GOT3 (cell line): ENCODE results near the gene ZIC5.

Experiments
- DNase-seq: peaks from one replicate; lab custom pipeline; 2025; ENCODE audit warnings: mixed read lengths; lab: John Stamatoyannopoulos, UW

Gene ZIC5

GRCh38 chr13:99987154-99988019 lies 15.8 kb upstream of the ZIC5 start:
- no peak for DNase-seq

GRCh38 chr13:99986741-99987140 lies 15.2 kb upstream of the ZIC5 start:
- no peak for DNase-seq

- DNase-seq, result no peak
Observed at GRCh38 chr13:99985886-99986527, 14.4 kb upstream of the ZIC5 start.

DNA sequence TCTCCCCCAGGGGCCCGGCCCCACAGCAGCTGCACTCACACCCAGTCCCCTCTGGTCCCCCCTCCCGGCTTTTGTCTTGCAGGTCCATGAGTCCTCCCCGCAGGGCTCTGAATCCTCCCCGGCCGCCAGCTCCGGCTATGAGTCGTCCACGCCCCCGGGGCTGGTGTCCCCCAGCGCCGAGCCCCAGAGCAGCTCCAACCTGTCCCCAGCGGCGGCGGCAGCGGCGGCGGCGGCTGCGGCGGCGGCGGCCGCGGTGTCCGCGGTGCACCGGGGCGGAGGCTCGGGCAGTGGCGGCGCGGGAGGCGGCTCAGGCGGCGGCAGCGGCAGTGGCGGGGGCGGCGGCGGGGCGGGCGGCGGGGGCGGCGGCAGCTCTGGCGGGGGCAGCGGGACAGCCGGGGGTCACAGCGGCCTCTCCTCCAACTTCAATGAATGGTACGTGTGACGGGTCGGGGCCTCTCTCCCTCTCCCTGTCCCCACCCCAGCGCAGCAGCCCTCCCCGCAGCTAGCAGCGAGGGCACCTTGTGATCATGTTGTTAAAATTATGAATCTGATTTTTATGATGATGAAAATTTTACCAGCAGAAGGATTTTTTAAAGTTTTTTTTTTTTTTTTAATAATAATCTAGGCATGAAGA lies 13.8 kb upstream of the ZIC5 start:
- DNase-seq, result no peak

DNA sequence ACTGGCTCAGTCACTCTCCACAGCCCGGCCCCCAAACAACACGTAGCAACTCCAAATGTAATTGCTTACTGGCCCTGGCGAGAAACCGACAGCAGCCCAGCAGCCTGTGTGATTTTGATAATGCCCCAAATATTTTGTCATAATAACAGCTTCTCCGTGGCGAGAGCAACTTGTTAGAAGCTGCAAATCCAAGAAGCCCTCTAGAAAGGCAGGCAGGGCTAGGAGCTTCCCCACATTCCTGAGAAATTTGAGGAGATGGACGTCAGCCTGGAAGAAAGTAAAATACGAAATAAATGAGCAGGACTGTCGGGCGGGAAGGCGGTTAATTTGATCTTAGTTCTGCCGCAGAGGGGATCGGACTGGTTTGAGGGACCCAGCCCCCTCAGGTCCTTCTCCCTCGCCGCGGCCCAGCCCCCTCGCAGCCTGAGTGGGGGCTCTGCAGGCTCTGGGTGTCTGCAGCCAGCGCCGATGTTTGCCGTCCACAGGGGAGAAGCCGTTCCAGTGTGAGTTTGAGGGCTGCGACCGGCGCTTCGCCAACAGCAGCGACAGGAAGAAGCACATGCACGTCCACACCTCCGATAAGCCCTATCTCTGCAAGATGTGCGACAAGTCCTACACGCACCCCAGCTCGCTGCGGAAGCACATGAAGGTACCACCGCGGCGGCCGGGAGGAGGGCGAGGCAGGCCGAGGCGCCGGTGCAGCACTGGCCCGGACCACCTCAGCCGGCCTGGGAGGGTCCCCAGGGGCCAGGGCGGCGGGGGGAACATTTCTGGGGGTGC lies 13.1 kb upstream of the ZIC5 start:
- no peak for DNase-seq

- no peak for DNase-seq
Observed at GRCh38 chr13:99983499-99984401, 12.2 kb upstream of the ZIC5 start.

DNA sequence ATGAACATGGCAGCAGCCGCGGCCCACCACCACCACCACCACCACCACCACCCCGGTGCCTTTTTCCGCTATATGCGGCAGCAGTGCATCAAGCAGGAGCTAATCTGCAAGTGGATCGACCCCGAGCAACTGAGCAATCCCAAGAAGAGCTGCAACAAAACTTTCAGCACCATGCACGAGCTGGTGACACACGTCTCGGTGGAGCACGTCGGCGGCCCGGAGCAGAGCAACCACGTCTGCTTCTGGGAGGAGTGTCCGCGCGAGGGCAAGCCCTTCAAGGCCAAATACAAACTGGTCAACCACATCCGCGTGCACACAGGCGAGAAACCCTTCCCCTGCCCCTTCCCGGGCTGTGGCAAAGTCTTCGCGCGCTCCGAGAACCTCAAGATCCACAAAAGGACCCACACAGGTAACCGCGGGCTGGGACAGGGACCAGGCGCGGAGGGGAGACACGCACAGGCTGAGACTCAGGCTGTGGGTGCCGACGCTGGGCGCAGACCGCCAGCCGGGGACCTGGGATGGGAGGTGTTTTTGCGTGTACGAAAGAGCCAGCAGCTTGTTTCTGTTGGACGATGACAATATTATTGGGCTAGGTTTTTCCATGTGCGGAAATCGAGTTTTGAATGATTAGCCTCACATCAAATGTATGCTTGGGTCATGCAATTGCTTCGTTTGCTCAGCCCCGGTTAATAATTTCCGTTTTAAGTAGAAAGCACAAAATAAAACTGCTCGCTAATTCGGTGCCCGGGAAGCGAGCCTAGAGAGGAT lies 11.3 kb upstream of the ZIC5 start:
- DNase-seq, result no peak

DNA sequence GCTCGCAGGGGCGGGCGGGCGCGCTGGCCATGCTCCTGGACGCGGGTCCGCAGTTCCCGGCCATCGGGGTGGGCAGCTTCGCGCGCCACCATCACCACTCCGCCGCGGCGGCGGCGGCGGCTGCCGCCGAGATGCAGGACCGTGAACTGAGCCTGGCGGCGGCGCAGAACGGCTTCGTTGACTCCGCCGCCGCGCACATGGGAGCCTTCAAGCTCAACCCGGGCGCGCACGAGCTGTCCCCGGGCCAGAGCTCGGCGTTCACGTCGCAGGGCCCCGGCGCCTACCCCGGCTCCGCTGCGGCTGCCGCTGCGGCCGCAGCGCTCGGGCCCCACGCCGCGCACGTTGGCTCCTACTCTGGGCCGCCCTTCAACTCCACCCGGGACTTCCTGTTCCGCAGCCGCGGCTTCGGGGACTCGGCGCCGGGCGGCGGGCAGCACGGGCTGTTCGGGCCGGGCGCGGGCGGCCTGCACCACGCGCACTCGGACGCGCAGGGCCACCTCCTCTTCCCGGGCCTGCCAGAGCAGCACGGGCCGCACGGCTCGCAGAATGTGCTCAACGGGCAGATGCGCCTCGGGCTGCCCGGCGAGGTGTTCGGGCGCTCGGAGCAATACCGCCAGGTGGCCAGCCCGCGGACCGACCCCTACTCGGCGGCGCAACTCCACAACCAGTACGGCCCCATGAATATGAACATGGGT lies 10.6 kb upstream of the ZIC5 start:
- DNase-seq, result no peak

GRCh38 chr13:99981735-99982035 lies 10.1 kb upstream of the ZIC5 start, which contains the start of gene ZIC2:
Gene ZIC2, plus strand, starts transcription at chr13:99981784. Its CDS starts 281 bp downstream, at chr13:99982065.
- DNase-seq, result no peak

DNA sequence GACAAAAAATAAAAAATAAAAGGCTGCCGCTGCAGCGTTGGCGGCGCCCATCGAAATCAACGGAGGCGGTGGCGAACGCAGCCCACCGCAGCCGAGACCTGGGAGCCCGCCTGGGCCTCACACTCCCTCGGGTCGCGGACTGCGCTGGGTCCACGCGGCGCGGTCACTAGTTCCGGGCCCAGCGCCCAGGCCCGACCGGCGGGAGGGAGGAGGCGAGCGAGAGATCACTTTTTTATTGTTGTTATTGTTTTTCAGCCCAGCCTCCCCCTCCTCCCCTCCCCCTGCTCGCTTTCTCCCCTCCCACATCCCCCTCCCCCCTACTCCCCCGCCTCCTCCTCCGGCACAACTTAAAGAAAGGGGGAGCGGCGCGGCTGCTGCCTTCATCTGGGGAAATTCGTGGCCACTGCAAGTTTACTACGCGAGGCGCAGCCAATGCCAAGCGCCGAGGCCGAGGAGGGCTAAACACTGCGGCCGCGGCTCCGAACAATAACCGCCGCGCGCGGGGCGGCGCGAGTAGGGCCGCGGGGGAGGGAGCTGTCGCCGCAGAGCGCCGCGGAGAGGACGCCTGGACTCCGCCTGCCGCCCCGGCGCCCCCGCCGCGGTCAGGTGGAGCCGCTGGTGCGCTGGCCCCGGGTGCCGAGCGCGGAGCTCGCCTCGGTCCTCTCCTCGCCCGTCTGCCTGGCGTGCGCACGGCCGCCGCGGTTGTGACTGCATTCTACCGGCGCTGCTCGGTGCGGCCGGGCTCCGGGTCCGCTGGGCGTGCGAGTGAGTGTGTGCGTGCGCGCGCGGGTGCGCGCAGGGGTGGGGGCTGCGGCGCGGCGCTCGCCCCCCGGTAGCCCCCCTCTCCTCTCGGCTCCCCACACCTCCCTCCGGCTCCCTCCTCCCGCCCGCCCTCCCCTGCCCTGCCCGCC lies 9.5 kb upstream of the ZIC5 start:
- no peak for DNase-seq

DNA sequence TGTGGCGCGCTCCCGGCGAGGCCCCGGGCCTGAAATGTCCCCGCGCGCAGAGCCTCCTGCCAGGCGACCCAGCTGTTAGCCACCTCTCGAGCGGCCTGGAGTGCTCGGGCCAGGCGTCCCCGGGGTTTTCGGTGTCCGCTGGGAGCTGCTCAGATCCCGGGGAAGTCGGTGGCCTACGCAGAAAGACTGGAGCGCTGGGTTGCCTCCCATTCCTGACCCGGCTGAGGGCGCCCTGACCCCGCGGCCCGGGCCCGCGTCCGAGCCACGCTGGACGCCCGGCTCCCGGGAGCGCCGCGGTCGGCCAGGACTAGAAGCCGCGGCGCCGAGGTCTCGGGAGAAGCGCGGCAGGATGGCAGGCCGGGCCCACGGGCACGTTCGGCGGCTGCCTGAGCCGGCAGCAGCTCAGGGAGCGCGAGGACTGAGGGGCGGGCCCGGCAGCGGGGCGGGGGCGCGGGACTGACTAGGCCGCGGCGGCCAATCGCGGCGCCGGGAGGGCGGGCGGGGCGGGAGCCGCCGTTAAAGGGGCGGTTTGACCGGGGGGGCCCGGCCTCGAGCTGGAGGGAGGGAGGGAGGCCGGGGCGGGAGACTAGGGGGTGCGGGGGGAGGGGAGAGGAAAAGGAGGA lies 8.7 kb upstream of the ZIC5 start:
- DNase-seq, result no peak

DNA sequence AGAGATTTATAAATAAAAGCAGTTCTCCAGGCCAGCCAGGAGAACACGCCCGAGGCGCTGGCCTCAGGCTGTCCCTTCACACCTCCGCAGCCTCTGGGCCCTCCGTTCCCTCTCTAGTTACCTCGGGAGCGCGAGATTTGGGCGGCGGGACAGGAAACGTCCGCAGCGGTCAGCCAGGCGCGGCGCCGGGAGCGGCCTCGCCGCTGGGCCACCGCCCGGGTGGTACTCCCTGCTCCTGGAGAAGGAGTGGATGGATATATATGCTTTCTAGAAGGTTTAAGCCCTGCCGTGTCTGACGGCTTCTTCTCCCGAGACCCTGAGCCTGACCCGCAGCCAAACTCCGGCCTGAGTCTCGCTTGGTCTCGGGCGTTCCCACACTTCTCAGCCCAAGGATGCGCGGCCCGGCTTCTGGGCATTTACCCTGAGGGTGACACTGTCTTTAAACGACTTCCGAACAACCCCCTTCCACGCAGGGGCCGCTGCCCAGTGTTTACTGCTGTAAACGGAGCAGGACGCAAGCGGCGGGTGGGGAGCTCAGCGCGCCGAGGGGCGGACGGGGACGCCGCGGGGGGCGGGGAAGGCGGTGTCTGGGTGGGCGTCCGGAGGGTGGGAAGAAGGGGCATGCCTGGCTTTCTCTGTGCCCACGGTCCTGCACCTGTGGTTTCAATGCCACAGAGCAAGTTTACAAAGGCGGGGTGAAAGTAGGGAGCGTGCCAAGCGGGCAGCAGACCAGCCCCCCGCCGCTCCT lies 8.1 kb upstream of the ZIC5 start:
- DNase-seq, result no peak

GRCh38 chr13:99978799-99979452 lies 7.4 kb upstream of the ZIC5 start:
- DNase-seq, result no peak

DNA sequence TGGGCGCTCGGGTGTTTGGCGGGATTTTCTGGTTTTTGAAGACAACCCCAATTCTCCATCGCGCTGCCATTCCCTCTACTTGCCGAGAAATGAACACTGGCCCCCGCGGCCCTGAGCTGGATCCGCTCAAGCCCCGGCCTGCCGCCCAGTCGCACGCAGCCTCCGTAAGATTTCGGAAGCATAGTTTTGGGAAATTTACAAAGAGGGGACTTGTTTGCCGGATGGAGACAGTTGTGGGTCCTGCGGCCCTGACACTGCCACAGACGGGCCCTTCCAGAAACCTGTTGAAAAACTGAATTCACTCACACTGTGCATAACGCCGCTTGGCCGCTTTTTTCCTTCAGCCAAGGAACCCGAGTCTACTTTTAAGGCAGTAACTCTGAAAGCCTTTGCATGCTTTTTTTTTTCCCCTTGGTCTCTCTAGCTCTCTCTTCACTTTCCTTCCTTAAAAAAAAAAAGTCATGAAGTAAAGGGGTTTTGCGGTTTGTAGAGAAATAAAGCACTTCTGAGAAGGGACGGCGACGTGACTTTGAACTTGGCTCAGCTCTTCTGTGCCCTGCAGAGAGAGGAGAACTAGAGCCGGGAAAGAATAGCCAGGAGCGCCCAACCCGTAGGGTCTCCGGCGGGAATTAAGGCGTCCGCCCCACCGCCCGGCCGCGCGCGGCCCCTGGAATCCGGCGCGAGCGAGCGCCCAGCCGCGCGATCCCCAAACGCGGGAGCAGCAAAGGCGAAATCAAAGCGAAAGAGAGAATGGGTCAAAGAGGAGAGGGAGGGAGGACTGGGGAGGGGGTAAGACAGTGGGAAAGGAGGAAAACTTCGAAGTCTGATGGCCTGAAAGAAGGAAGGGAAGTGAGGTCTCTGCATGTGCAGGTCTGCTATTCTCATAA lies 6.6 kb upstream of the ZIC5 start:
- no peak for DNase-seq

DNA sequence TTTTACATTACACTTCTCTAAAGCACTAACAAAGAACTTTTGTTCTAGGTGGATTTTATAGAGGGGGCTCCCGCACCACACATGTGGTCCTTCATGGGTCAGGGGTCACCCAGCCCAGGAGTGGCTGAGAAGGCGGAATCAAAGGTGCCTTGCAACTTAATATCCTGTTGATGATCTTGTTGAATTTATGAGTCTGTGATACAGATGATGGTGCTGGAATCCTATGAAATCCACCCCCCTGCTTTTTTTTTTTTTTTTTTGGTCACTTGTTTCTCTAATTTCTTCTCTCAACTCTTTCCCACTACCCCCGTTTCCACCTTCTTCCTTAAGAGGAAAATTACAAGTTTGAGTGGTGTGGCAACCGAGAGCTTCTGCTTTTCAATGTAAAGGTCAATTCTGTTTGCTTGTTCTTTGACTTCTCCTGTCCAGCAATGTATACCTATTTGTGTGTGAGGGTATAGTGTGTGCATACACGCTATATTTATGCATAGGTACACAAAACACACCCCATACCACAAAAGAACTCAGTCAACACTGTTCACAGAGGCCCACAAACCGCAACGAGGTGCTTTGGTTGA lies 5.9 kb upstream of the ZIC5 start:
- no peak for DNase-seq

DNA sequence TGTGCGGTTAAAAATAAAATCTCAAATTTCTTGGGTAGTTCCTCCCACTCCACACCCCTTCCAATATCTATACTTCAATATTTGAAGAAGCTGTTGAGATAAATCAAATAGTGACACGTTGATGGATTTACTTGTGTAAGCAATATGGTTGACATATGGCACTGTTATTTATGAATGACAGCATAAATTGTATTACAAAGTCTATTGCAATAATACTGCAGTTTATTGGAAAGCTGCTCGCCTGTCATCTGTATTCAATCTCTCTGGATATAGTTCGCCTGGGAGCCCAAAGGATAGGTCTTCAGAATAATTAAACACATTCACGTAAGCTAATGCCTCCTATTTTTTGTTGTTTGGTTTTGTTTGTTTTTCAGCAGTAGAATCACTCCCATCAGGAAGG lies 5.0 kb upstream of the ZIC5 start:
- DNase-seq, result no peak
